NCI-H1436 (cell line): Measurements from ENCODE around the gene KLF12.

Source experiments
- DNase-seq: peaks from one replicate; lab custom pipeline; 2025; lab: John Stamatoyannopoulos, UW

The KLF12 gene

GRCh38 chr13:74134221-74134776, at the start of gene KLF12:
KLF12 (minus strand) TSS chr13:74134404.
- DNase-seq, result peak; percentile 97

DNA sequence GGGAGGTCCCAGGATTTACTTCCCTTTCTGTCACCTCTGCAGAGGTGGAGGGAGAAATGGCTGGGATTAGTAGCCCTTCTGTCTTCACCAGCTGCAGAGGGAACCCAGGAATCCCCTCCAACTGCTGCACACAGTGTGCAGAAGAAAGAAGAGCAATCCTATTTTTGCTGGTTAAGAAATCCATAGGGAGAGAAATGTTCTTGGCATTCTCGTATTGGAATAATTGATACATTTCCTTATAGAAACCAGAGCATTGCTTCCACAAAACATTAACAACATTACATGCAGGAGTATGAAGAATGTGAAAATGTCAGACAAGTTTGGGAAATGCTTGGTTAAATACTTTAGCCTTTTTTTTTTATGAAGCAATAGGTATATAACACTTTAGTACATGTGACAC, 48.3 kb upstream of the KLF12 start:
- no peak for DNase-seq

DNA sequence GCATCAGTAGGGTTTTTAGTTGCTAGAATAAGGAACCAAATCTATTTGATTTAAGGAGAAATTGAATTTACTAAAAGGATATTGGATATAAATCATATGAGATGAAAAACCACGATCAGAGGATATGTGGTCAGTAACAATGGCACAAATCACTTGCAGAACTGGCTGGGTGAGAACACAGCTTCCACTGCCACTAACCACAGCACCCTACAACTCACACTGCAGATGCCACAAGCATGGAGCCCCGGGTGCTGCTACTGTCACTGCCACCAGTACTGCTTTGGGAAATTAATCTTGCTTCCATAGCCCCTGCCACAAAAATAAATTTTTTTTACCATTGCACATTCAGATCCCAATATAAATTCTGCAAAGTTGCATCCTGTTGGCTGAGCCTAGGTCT, 40.6 kb upstream of the KLF12 start:
- no peak for DNase-seq

GRCh38 chr13:74173822-74174221, 39.6 kb upstream of the KLF12 start:
- DNase-seq, result no peak

GRCh38 chr13:74171641-74172040, 37.4 kb upstream of the KLF12 start:
- DNase-seq, result no peak

DNA sequence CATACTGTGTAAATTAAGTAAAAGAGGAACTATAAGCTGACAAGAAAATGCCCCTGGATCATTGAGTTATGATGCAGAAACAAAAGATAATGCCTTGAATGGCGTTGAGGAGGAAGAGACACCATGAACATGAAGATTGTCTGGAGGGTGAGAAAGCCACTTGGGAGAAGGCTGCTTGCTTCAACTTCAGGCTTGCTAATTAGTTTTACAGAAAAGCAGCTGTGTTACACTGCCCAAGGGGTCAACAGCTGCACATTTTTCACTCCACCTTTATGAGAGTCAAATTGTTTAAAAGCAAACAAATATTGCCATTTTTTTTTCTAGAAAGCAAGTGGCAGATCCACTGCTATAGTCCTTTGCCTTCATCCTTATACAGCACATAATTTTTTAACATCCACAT, 35.5 kb upstream of the KLF12 start:
- no peak for DNase-seq

DNA sequence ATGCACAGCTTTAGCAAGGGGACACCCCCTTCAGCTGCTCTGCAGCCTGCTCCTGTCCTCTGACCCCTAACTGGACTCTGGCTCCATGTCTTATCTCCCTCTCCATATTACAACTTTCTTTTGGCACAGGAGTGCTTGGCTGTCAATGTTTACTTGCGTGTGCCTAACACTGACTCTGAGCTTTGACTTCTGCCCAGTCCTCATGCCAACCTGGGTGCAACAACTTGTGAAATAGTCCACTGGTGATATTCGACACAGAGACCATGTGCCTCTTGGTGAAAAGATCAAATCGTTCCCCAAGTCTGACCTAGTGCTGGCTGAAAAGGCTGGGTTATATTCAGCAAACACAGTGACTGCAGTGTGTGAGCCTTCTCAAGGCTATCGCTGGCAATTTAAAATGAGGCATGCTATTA, 34.1 kb upstream of the KLF12 start:
- DNase-seq, result no peak

GRCh38 chr13:74166261-74167004, 32.2 kb upstream of the KLF12 start:
- no peak for DNase-seq

DNA sequence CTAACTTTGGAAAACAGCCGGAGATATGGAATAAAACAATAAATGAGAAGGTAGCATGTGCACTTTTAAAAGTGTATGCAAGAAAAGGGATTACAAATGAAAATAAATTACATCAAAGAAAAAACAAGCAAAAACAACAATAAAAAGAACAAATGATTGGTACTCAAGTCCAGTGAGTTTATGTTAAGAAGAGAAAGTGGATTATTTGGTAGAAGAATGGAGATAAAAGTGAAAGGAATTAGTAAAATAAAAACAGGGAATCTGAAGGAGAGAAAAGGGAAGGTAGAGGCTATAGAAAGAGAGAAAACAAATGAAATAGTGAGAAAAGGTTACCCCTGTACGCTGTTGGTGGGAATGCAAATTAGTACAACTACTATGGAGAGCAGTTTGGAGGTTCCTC, 28.6 kb upstream of the KLF12 start:
- DNase-seq, result no peak

DNA sequence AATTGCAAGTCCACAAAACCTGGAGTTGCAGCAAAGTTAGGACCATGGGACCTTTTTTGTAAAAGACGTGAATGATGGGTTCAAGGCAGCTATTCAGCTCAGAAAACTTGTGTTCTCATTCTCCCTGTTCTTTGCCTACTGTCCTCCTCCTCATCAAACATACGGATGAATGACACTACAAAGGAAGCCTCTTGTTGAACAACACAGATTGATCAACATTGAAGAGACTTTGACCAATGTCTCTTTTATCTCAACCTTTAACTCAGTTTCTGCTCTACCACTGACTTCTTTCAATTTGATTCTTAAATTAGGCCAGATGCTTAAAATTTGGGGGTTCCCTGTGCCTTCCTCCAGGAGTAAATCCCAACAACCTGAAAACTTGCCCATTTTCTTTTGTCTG, 27.9 kb upstream of the KLF12 start:
- DNase-seq, result no peak

DNA sequence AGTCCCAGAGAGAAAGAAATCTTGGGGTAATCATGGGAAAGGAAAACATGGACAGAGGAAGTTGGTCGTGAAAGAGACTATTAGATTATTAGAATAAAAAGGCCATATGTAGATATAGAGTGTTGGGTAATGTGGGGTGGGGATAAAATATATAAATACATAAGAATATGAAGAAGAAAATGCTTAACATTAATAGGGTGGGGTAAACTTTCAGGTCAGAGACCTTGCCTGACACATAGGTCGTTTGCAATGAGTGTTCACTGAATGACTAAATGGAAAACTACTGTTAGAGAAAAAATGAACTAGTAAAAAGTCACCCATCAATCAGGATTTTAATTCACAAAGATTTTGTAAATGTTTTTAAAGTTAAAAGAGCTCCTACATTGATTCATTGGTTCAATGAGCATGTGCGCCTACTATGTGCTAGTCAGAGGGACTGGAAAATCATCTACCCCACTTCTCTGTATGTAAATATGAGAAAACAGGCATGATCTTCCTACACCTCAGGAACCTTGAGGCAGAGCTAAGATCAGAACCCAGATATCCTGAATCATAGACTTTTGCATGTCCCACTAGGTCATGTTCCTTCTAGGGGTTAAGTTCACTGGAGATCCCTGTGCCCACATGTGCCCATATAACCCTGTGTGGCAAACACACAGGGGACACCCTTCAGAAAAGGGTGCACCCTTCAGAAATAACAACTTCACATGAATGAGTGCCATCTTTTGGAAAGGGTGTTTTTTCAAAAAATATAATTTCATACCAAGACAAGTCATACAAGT, 24.6 kb upstream of the KLF12 start:
- no peak for DNase-seq

GRCh38 chr13:74158028-74158427, 23.8 kb upstream of the KLF12 start:
- DNase-seq, result no peak

GRCh38 chr13:74154981-74155380, 20.8 kb upstream of the KLF12 start:
- DNase-seq, result no peak

GRCh38 chr13:74153316-74153715, 19.1 kb upstream of the KLF12 start:
- DNase-seq, result no peak

DNA sequence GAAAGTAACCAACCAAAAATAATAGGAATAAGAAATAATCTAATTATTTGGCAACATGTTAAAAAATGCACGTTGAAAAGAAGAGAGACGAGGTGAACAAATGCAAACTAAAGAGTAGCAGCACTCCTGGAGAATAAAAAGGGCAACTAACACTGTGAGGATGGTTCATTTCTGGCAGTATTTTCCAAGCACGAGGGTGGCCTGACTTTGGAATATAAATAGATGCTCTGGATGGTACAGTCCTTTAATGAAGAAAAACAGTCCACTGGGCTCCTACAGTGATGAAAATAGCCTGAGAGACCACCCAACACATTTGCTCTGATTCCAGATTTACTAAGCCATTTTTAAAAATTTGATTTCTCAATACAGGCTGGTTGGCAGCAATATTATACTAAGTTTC, 17.7 kb upstream of the KLF12 start:
- no peak for DNase-seq

DNA sequence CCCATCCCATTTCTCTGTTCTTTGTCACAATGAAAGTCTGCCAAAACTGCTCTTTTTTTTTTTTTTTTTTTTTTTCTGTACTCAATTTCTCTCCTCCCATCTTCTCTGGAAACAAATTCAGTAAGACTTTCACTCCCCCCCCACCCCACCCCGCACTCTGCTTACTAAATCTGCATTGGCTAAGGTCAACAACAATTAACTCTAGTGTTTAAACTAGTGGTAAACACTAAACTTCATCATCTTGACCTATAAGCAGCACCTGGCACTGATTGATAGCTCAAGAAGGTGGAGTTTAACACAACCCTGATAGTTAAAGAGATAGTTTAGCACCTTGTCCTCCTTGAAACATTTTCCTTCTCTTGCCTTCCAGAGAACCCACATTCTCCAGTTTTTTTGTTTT, 14.1 kb upstream of the KLF12 start:
- DNase-seq, result no peak

DNA sequence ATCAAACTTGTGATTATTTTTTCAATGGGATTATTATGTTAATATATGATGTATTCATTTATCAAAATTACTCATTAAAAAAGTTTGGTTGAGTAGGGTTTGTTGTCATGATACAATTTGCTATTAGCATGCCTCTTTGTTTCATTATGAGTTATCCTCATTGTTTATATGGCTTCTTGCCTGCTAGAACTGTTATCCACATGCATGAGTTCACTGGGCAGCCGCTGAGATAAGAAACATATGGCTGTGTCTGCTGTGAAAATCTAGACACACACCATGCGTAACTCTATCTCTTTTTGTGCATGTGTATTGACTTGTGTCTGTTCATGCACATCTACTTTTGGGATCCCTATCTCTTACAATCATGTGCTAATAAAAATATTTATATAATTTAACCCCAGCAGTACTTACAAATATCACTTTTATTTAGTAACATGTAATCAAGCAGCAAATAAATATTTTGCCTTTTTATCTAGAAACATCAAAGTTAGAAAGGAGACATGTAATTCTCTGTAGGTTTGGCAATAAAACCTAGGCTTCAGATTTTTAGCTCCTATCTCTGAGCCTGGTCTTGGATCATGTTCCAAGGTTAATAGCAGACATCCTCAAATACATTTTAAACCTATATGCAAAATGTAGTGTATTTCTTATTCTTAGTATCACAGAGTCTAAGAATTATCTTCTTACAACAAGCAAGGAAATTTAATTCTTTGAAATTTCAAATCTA, 11.2 kb upstream of the KLF12 start:
- DNase-seq, result no peak

GRCh38 chr13:74144269-74144668, 10.1 kb upstream of the KLF12 start:
- DNase-seq, result no peak

DNA sequence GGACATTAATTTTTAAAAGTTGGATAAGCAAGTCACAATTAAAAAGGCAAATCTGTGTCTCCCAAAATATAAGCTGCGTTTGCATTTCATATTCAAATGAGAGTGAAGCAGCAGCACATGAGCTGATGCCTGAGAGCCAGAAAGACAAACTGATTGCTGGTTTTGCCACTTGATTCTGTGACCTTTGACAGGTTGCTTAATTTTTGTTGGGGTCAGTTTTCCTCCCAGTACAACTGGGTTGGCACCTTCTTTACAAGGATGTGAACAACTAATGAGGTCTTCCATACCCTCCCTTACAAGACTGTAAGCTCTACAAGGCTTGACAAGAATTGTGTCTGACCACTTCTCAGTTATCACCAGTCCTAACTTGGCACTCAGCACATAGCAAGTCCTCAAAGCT, 8.1 kb upstream of the KLF12 start:
- DNase-seq, result no peak

- no peak for DNase-seq
Measured at GRCh38 chr13:74138241-74138640, 4.0 kb upstream of the KLF12 start.

DNA sequence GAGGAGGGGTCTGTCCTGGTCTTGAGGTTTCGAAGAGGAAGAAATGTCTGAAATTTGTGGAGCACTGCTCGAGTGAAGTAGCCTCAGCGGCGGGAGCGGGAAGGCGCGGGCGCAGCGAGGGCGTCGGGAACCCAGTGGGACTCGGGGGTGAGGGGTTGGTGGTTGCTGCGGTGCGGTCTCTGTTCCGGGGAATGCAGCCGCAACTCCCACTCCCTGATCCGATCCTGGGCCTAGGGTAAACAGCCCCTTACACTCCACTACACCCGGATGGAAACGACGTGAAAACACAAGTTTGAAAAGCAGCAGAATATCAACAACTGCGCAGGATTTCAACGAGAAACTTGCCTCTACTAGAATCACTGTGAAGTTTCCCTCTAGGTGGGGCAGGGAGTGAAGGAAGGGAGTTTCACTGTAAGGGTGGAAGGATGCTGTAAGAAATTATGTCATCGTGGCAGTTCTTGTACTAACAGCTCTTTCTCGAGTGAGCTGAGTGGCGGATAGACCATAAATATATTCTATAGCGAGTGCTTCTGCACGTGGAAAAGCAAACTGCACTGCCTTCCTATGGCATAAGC, 2.0 kb upstream of the KLF12 start:
- peak; percentile 46 for DNase-seq
